H1 (cell line): Measurements from ENCODE around the gene AMOTL2. TPM values are rescaled to one million over a fixed set of nuclear protein-coding genes. Genes with fewer than 3 reads are reported as not detected.

Experiments
- CEBPB ChIP-seq: IDR thresholded peaks from 2 replicates; pipeline ENCODE4 v1.6.1; 2012; ENCODE audit warnings: low read depth, low read length
- EGR1 ChIP-seq: IDR thresholded peaks from 2 replicates; pipeline ENCODE4 v1.6.1; 2011; ENCODE audit warnings: low read depth, low read length, borderline replicate concordance
- EP300 ChIP-seq, 2 experiments: IDR thresholded peaks; 1 replicate in 1 of 2; 2 replicates in 1 of 2; pipeline ENCODE4 v1.6.1; 2011 to 2012; ENCODE audit warnings: low read depth in 2 of 2, low read length in 2 of 2, mild to moderate bottlenecking in 2 of 2, borderline replicate concordance in 1 of 2, inconsistent platforms in 1 of 2, moderate library complexity in 1 of 2
- KDM1A ChIP-seq: fragments of 200-600, 300-600 bp; sonication (generic); IDR thresholded peaks from 2 replicates; pipeline ENCODE4 v1.7.1; 2016; ENCODE audit warnings: mild to moderate bottlenecking, low read length, borderline replicate concordance
- PHF8 ChIP-seq: fragments of 200-600 bp; sonication (generic); conservative IDR thresholded peaks from 2 replicates; pipeline ENCODE4 v1.7.1; 2012; ENCODE audit warnings: low read depth, mild to moderate bottlenecking, inconsistent platforms, low read length, moderate library complexity
- SP2 ChIP-seq: IDR thresholded peaks from 2 replicates; pipeline ENCODE4 v1.6.1; 2012; ENCODE audit warnings: mild to moderate bottlenecking, low read length, inconsistent platforms
- SRF ChIP-seq: IDR thresholded peaks from 2 replicates; pipeline ENCODE4 v1.6.1; 2011; ENCODE audit warnings: mild to moderate bottlenecking, low read depth, low read length, moderate library complexity
- polyA plus RNA-seq, 7 experiments: library from polyadenylated mRNA; depleted of rRNA in 3 of 7; stranded (reverse) in 5 of 7; unstranded in 2 of 7; fragments of >200 nt in 5 of 7; fragments of 200-250 nt in 2 of 7; gene quantifications; 1 replicate in 5 of 7; 2 replicates in 1 of 7; 4 replicates in 1 of 7; pipeline versions ENCODE4 v1.2.1 to v1.2.3, GENCODE V29; 2011 to 2013; ENCODE audit warnings: missing spikeins in 2 of 7, mixed read lengths in 2 of 7
- total RNA-seq: library from RNA; stranded (reverse); fragmentation: NEBNext Ultra II Directional; extraction: Animal tissue kit (Norgen Biotek cat#: 25700); gene quantifications from 2 replicates; pipeline ENCODE4 v1.2.1, GENCODE V29; 2021
- TF ChIP-seq, protein P1 (sequence below): fragments of 300-600 bp; sonication (generic); IDR thresholded peaks from 2 replicates; pipeline ENCODE4 v1.7.1; 2012; ENCODE audit warnings: low read length, moderate library complexity, mild to moderate bottlenecking, inconsistent platforms; ENCODE audit not compliant: insufficient replicate concordance
- TF ChIP-seq, protein P2 (sequence below): IDR thresholded peaks from 2 replicates; pipeline ENCODE4 v1.6.1; 2011; ENCODE audit warnings: low read length, improper control_type of control experiment

Gene AMOTL2
- total and polyA plus RNA-seq, 2 of the 8 experiments (the other 6 are each of a cell fraction or from before 2014, with no cell fraction given) = 19.0 to 63.7 TPM

DNA sequence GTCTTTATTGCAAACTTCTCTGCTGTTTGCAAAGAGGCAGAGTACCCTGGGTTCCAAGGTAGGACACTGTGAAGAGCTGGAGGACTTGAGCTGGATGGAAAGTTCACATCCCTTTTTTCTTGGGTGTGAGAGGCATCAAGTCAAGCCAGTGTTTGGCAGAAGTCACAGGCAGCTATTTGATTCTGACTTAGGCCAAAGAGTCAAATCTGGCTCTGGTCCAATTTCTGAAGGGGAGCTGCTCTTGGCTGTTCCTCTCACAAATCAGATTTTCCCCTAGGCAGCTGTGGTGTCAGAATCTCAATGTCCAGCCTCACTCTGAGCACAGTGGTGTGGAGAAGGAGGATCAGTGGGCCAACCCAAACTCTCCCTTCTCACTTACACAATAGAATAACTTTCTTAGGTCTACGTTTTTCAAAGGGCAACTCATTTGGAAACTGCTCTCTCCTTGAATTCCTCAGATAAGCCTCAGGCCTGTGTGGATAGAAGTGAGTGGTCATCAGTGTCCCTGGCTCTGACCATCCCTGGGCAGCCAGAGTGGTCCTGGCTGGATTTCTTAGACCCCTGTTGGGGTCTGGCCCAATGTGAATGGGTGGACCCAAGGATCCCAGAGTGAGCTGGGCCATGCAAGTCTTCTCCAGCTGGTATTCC, 18.2 kb upstream of the AMOTL2 start (continued):
- TF ChIP-seq, protein P1, sequence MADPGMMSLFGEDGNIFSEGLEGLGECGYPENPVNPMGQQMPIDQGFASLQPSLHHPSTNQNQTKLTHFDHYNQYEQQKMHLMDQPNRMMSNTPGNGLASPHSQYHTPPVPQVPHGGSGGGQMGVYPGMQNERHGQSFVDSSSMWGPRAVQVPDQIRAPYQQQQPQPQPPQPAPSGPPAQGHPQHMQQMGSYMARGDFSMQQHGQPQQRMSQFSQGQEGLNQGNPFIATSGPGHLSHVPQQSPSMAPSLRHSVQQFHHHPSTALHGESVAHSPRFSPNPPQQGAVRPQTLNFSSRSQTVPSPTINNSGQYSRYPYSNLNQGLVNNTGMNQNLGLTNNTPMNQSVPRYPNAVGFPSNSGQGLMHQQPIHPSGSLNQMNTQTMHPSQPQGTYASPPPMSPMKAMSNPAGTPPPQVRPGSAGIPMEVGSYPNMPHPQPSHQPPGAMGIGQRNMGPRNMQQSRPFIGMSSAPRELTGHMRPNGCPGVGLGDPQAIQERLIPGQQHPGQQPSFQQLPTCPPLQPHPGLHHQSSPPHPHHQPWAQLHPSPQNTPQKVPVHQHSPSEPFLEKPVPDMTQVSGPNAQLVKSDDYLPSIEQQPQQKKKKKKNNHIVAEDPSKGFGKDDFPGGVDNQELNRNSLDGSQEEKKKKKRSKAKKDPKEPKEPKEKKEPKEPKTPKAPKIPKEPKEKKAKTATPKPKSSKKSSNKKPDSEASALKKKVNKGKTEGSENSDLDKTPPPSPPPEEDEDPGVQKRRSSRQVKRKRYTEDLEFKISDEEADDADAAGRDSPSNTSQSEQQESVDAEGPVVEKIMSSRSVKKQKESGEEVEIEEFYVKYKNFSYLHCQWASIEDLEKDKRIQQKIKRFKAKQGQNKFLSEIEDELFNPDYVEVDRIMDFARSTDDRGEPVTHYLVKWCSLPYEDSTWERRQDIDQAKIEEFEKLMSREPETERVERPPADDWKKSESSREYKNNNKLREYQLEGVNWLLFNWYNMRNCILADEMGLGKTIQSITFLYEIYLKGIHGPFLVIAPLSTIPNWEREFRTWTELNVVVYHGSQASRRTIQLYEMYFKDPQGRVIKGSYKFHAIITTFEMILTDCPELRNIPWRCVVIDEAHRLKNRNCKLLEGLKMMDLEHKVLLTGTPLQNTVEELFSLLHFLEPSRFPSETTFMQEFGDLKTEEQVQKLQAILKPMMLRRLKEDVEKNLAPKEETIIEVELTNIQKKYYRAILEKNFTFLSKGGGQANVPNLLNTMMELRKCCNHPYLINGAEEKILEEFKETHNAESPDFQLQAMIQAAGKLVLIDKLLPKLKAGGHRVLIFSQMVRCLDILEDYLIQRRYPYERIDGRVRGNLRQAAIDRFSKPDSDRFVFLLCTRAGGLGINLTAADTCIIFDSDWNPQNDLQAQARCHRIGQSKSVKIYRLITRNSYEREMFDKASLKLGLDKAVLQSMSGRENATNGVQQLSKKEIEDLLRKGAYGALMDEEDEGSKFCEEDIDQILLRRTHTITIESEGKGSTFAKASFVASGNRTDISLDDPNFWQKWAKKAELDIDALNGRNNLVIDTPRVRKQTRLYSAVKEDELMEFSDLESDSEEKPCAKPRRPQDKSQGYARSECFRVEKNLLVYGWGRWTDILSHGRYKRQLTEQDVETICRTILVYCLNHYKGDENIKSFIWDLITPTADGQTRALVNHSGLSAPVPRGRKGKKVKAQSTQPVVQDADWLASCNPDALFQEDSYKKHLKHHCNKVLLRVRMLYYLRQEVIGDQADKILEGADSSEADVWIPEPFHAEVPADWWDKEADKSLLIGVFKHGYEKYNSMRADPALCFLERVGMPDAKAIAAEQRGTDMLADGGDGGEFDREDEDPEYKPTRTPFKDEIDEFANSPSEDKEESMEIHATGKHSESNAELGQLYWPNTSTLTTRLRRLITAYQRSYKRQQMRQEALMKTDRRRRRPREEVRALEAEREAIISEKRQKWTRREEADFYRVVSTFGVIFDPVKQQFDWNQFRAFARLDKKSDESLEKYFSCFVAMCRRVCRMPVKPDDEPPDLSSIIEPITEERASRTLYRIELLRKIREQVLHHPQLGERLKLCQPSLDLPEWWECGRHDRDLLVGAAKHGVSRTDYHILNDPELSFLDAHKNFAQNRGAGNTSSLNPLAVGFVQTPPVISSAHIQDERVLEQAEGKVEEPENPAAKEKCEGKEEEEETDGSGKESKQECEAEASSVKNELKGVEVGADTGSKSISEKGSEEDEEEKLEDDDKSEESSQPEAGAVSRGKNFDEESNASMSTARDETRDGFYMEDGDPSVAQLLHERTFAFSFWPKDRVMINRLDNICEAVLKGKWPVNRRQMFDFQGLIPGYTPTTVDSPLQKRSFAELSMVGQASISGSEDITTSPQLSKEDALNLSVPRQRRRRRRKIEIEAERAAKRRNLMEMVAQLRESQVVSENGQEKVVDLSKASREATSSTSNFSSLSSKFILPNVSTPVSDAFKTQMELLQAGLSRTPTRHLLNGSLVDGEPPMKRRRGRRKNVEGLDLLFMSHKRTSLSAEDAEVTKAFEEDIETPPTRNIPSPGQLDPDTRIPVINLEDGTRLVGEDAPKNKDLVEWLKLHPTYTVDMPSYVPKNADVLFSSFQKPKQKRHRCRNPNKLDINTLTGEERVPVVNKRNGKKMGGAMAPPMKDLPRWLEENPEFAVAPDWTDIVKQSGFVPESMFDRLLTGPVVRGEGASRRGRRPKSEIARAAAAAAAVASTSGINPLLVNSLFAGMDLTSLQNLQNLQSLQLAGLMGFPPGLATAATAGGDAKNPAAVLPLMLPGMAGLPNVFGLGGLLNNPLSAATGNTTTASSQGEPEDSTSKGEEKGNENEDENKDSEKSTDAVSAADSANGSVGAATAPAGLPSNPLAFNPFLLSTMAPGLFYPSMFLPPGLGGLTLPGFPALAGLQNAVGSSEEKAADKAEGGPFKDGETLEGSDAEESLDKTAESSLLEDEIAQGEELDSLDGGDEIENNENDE = no peak
- TF ChIP-seq KDM1A (no peak), SP2 (no peak), EGR1 (no peak), SRF (no peak), PHF8 (no peak), CEBPB (no peak), EP300 (IDR thresholded peaks at IDR 0.05; ENCODE audit: borderline replicate concordance in 1 of 2, low read depth in 2 of 2, low read length in 2 of 2) (no peak)
- TF ChIP-seq, protein P2, sequence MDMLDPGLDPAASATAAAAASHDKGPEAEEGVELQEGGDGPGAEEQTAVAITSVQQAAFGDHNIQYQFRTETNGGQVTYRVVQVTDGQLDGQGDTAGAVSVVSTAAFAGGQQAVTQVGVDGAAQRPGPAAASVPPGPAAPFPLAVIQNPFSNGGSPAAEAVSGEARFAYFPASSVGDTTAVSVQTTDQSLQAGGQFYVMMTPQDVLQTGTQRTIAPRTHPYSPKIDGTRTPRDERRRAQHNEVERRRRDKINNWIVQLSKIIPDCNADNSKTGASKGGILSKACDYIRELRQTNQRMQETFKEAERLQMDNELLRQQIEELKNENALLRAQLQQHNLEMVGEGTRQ = no peak
